ENCODE measurements around the gene SETDB2.

DNA sequence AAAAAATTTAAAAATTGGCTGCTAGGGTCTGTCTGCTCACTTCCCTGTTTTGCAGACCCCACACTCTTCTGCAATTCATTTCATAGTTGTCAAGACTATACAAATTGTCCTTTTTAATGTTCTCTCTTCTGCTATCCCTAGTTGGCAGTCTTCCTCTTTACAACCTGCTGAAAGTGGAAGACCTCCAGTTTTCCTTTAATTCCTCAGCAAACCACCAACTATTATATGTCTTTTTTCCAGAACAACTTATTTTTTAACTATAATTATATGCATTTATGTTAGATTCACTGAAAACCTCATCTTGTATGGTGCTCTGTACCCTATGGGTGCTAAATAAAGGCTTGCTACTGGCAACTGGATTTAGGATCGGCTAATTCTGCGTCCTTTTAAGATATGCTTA, 50.6 kb downstream of the SETDB2 start:
- TF ChIP-seq EZH2 (IDR thresholded peaks at IDR 0.05; ENCODE audit: insufficient read depth, poor library complexity, severe bottlenecking) (no peak), EZH2phosphoT487 (IDR thresholded peaks at IDR 0.05; ENCODE audit: insufficient read depth, low read depth) (no peak)
